ENCODE measurements around the gene OR8B3.
"Not testable (repeated sequence)": the region's sequence is repeated elsewhere in the genome, so short reads cannot be mapped to it uniquely, and the experiment has no call there.

Gene OR8B3, protein sequence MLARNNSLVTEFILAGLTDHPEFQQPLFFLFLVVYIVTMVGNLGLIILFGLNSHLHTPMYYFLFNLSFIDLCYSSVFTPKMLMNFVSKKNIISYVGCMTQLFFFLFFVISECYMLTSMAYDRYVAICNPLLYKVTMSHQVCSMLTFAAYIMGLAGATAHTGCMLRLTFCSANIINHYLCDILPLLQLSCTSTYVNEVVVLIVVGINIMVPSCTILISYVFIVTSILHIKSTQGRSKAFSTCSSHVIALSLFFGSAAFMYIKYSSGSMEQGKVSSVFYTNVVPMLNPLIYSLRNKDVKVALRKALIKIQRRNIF
- total RNA-seq = 0 reads per million in 4 experiments

DNA sequence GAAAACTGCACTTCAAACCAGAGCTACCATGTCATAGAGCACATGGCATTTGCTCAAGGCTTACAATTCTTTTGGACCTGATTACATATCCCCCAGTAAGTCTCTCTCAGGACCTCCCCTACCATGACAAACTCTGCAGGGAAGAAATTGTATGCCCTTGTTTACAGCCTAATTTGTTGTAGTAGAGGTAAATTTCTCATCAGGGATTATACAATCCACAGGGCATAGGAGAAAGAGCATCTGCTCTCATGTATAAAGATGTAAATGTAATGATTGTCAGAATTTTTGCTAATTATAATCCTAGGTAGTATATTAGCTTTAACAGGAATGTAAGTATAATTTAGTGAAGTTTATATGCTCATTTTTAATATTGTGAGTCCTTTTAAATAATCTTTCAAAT is at the start of gene OR8B3:
Gene OR8B3 (minus strand): TSS at position 101 of the 400 bp plus-strand sequence. CDS start 1,673 bp downstream, outside the sequence.
- no peak for DNase-seq

DNA sequence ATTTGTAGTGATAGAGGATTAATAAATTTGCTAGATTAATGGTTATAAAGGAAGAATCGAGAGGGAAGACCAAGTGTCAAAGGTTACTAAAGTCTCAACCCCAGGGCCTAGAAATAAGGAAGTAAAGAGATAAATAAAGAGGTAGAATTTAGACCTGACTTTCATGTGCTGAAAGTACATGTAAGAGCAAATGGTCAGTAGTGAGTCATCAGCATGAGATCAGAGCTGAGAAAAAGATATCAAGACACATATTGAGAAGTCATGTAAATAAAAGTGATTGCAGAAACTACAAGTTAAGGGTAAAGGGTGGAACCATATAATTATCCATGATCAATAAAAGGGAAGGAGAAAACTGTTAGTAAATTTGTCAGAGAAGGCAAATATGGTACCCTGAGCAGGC is 48.1 kb upstream of the OR8B3 start:
- DNase-seq = no peak

- no peak for DNase-seq
These were observed 46.9 kb upstream of the OR8B3 start, which contains the start of gene OR8B8 for GRCh38 chr11:124445646-124446150. Gene OR8B8, minus strand, starts transcription at chr11:124445696. Its CDS starts 4,611 bp downstream, at chr11:124441085.

GRCh38 chr11:124442847-124443246 is 44.0 kb upstream of the OR8B3 start:
- no peak for DNase-seq

DNA sequence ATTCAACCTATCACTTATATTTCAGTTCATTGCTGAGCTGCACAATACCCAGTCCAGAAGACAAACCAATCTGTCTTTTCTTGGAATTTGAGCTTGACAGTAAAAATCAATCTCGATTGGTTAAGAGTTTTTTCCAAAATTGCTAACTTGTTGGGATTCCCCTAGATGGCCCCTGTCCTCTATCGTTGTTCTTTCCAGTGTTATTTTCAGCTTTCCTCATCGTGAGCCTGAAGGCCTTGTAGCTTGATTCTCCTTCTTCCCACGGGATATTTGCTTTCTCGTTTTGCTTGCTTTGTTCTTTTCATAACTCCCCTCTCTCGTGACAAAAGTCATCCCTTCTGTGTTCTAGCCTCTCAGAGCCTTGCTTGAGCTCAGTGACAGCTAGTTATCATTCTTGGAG is 43.6 kb upstream of the OR8B3 start:
- no peak for DNase-seq

GRCh38 chr11:124441519-124441918 is 42.7 kb upstream of the OR8B3 start:
- DNase-seq = no peak

GRCh38 chr11:124441081-124441480 is 42.3 kb upstream of the OR8B3 start:
- no peak for DNase-seq

DNA sequence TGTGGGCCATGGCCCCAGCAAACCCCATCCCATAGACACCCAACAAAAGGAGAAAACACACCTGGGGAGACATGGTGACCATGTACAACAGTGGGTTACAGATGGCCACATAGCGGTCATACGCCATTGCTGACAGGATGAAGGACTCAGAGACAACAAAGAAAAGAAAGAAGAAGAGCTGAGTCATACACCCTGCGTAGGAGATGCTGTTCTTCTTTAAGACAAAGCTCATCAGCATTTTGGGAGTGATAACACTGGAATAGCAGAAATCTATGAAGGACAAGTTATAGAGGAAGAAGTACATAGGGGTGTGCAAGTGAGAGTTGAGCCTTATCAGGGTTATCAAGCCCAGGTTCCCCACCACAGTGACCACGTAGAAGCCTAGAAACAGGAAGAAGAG is 41.8 kb upstream of the OR8B3 start:
- DNase-seq = no peak

GRCh38 chr11:124434699-124435098 is 35.9 kb upstream of the OR8B3 start:
- DNase-seq = no peak

GRCh38 chr11:124429599-124429998 is 30.8 kb upstream of the OR8B3 start:
- no peak for DNase-seq

DNA sequence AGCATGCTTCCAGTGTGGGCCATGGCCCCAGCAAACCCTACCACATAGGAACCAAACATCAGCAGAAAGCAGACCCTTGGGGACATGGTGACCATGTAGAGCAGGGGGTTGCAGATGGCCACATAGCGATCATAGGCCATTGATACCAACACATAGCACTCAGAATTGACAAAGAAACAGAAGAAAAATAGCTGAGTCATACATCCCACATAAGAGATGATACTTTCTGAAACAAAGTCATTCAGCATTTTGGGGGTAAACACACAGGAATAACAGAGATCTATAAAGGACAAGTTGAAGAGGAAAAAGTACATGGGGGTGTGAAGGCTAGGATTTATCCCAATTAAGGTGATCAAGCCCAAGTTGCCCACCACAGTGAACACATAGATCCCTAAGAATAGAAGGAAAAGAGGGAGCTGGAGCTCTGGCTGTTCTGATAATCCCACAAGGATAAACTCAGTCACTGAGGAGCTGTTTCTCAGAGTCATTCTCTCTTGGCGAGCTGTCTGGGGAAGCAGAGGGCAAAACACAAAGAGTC is 25.6 kb upstream of the OR8B3 start, which contains the start of gene OR8B4:
Gene OR8B4 (minus strand): TSS at position 488 of the 538 bp plus-strand sequence. CDS start 0 bp downstream, at position 488.
- no peak for DNase-seq

- DNase-seq = no peak
These were observed 22.2 kb upstream of the OR8B3 start for GRCh38 chr11:124421043-124421442.

DNA sequence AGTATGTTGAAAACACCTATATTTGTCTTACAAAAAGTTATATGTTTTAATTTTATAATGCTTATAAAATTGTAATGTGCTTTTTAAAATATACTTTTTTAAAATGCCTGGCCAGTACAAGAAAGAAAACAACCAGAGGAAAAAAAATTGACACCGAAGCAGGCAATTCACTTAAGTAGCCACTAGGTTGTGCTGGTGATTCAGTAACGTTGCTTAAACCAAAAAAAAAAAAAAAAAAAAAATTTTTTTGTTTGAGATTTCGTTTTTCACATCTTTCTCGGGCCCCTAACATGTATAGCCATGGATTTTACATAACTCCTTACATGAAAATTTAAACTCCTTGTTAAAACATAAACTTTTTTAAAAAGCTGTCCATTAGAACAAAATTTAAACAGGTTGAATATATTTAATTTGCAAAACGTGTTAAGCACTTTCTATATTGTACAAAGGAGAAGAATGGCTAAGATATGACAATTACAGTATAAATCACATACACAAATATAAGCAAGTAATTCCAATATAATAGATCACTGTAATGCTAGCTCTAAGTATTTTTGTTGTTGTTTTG is 16.6 kb upstream of the OR8B3 start:
- no peak for DNase-seq

DNA sequence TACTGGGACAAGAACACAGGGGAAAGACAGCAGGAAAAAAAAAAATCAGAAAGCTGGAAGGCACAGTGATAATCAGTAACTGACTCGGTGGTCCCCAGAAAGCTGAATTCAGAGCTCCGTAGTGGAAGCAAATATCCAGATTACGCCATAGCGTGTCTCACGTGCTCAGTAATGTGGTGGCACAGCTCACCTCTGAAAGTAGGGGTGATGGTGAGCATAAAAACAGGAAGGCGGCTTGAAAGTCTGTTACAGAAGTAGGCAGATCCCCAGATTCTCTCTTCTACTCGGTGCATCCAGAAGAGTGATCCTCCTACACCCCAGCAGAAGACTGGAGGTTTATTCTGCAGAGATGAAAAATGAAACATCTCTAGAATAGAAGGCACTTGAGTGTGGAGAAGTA is 11.1 kb upstream of the OR8B3 start:
- DNase-seq = no peak

GRCh38 chr11:124405581-124405980 is 6.8 kb upstream of the OR8B3 start:
- DNase-seq = no peak

- DNase-seq = not testable (repeated sequence)
These were observed 4.4 kb upstream of the OR8B3 start for GRCh38 chr11:124403186-124403585.

- DNase-seq = no peak
These were observed 3.6 kb upstream of the OR8B3 start for GRCh38 chr11:124402326-124402922.

DNA sequence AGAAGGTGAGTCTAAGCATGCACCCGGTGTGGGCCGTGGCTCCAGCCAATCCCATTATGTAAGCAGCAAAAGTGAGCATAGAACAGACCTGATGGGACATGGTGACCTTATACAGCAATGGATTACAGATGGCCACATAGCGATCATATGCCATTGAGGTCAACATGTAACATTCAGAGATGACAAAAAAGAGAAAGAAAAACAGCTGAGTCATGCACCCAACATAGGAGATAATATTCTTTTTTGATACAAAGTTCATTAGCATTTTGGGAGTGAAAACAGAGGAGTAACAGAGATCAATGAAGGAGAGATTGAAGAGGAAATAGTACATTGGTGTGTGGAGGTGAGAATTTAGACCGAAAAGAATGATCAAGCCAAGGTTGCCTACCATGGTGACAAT is 2.0 kb downstream of the OR8B3 start:
- not testable (repeated sequence) for DNase-seq

DNA sequence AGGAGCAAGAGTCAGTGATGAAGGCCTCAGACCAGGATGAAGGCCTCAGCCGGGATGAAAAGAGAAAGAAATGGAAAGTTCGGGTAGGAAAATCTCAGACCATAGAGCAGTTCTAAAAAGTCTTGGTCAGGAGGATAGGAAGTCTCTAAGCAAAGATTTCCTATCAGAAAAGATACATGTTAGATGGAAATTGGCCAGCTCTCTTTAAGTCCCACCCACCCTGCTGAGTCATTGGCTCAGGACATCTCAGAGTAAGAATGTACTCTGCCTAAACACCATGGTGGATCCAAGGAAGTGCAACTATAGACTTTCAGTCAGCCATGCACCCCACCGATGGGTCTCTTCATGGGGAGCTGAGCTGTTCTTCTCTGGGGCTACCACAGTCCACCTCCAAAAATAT is 4.4 kb downstream of the OR8B3 start:
- DNase-seq = no peak

DNA sequence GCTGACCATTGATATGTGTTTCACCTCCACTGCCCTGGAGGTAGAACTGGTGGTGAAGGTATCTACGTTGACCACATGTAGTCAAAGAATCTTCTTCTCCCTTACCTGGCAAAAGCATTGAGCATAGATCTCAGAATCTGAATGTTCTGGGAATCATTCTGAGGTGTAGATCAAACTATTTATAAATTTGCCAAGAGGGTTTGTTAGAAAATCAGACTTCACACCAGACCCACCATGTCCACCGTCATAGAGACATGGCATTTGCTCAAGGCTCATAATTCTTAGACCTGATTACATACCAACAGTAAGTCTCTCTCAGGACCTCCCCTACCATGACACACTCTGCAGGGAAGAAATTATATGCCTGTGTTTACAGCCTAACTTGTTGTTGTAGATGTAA is 14.4 kb downstream of the OR8B3 start, which contains the start of gene OR8B2:
Gene OR8B2 (minus strand): TSS at position 101 of the 400 bp plus-strand sequence. CDS start 1,156 bp downstream, outside the sequence.
- DNase-seq = no peak

GRCh38 chr11:124382857-124383256 is 16.0 kb downstream of the OR8B3 start:
- DNase-seq = not testable (repeated sequence)

- no peak for DNase-seq
These were observed 18.2 kb downstream of the OR8B3 start for GRCh38 chr11:124380585-124380984.

DNA sequence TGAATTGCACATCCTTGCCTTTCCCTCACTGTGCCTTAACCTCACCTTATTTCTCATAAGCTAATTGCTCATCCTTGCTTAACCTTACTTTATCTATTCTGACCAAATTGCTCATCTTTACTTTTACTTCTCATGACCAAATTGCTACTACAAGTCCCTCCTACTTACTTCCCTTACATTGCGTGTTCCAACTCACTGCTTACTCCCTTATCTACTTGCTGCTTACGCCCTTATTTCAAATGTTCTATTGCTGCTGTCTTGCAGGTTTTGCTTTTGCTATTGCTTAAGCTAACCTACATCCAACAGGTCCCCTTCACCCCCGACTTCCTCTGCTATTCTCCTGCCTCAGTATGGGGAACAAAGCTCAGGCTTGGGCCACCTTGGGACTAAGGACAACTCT is 22.5 kb downstream of the OR8B3 start:
- no peak for DNase-seq

Data from effector CD8-positive, alpha-beta T cell (primary cell).